HG02678 (cell line): ENCODE results near the gene SEPTIN8.
"Not testable (repeated sequence)": the region's sequence is repeated elsewhere in the genome, so short reads cannot be mapped to it uniquely, and the experiment has no call there.

Experiments used
- ATAC-seq: cut with Tn5 transposase; IDR thresholded peaks from one replicate; pipeline ENCODE4 v1.9.1; 2021; ENCODE audit warnings: mild to moderate bottlenecking, moderate library complexity; ENCODE audit not compliant: unreplicated experiment

SEPTIN8 gene

GRCh38 chr5:132812781-132813598 lies 36.0 kb upstream of the SEPTIN8 start, which contains the start of gene SOWAHA:
Gene SOWAHA, plus strand, starts transcription at chr5:132813302. Its CDS starts 320 bp downstream, at chr5:132813622.
- ATAC-seq = peak; percentile 27

DNA sequence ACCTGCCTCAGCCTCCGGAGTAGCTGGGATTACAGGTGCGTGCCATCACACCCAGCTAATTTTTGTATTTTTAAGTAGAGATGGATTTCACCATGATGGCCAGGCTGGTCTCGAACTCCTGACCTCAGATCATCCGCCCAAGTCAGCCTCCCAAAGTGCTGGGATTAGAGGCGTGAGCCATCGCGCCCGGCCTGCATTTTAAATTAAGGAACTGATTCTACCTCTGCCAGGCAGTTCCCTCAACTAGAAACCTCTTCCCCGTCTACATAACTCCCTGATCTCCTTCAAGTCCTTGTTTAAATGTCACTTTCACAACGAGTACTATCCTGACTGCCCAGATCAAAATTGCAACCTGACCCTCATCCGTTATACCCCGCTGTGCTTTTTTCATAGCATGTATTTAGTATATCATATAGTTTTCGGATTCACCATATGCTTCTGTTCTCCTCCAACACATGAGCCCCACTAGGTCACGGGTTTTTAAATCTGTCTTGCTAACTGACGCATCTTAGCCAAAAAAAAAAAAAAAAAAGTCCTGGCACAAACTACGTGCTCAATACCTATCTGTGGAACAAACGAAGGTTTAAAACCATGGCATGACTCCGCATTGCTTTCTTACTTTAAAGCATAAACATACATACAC lies 35.2 kb upstream of the SEPTIN8 start:
- ATAC-seq = no peak

DNA sequence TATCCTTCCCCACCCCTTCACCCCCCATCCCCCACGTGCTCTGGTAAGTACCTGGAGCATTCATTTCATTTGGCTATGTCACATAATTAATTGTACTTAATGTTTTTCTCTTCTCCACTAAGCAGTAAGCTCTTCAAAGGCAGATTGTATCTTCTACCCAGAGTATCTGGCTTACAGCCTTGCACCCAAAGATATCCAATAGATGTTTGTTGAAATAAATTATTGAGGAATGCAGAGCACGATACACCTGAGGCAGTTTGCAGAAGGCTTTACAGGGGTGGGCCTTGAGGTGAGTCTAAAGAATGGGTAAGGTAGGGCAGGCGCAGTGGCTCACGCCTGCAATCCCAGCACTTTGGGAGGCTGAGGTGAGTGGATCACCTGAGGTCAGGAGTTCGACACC lies 33.6 kb upstream of the SEPTIN8 start:
- no peak for ATAC-seq

- no peak for ATAC-seq
Observed at GRCh38 chr5:132808866-132809265, 31.8 kb upstream of the SEPTIN8 start.

DNA sequence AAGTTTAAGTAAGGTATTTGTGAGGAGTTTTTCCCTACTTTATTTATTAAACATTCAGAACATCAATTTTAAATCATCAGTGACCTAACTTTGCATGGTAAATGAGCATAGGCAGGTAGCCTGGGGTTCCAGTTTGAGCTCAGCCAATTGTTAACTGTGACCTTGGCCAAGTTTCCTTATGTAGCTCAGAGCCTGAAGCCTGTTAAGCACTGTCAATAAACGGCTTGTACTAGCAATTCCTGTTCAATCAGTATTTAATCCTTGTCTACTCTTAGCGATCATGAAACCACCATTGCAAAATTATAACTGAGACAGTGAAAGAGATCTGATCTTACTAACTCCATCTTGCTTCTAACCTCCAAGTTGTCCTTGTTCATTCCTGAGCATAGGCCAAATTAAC lies 31.4 kb upstream of the SEPTIN8 start:
- ATAC-seq = no peak

DNA sequence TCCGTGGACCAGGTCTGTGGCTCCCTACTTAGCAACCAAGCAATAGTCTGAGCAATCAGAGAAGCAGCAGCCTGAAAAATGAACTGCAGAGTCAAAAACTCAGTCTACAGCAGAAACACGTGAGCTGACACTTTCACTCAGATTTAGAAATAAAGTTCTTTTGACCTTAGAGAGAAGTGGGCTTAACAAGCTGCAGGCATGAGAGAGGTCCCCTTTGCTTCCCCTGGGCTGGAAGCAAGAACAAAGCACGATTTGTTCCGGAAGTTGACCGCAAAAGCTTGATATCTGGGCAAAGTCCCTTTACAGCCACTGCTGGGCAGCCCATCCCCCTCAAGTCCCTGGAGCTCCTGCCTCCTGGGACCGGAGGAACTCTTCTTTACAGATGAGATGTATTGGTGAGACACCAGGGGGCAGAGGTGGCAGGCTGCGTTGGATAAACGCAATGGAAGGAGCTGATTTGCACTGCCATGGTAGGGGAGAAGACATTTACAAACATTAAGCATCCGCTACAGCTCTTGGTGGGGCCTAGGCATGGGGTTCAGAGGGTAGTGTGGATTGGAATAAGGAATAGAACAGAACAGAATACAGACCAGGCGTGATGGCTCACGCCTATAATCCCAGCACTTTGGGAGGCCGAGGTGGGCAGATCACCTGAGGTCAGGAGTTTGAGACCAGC lies 30.3 kb upstream of the SEPTIN8 start:
- no peak for ATAC-seq

DNA sequence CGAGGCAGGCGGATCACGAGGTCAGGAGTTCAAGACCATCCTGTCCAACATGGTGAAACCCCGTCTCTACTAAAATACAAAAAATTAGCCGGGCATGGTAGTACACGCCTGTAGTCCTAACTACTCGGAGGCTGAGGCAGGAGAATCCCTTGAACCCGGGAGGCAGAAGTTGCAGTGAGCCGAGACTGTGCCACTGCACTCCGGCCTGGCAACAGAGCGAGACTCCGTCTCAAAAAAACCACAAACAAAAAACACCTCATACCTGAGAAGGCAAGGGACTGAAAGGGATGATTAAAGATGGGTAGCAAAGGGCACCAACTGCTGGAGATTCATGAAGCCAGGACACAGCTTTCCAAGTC lies 29.7 kb upstream of the SEPTIN8 start:
- ATAC-seq = not testable (repeated sequence)

GRCh38 chr5:132805872-132806271 lies 28.8 kb upstream of the SEPTIN8 start:
- ATAC-seq = not testable (repeated sequence)

- ATAC-seq = not testable (repeated sequence)
Observed at GRCh38 chr5:132804219-132804618, 27.2 kb upstream of the SEPTIN8 start.

DNA sequence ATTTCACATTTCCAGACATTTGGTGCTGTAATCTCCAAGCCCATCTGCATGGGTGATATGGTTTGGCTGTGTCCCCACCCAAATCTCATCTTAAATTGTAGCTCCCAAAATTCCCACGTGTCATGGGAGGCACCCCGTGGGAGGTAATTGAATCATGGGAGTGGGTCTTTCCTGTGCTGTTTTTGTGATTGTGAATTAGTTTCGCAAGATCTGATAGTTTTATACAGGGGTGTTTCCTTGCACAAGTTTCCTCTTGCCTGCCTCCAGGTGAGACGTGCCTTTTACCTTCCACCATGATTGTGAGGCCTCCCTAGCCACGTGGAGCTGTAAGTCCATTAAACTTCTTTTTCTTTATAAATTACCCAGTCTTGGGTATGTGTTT lies 25.6 kb upstream of the SEPTIN8 start:
- not testable (repeated sequence) for ATAC-seq

DNA sequence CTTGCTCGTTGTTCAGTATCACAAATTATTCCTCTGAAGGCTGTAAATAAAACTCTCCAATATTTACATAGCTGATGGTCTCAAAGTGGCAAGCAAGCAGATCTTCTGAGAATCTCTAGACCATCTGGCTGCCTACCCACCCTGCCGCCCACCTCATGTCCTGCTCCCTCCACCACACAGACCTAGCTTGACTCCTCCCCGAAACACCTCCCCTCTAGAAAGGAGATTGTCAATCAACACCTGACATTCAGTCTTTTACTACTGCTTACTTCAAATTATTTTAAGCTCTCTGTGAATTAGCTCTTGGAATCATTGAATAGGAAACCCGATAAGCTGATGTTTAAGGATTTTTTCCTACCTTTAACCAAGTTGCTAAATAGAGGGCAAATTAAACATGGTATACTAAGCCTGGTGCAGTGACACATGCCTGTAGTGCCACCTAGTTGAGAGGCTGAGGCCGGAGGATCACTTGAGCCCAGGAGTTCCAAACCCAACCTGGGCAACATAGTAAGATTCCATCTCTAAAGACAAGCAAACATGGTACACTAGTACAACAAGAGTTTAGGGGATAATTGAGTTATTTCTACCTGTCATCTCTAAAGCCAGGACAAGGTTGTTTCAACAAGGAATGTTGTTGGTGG lies 25.1 kb upstream of the SEPTIN8 start:
- ATAC-seq = no peak

DNA sequence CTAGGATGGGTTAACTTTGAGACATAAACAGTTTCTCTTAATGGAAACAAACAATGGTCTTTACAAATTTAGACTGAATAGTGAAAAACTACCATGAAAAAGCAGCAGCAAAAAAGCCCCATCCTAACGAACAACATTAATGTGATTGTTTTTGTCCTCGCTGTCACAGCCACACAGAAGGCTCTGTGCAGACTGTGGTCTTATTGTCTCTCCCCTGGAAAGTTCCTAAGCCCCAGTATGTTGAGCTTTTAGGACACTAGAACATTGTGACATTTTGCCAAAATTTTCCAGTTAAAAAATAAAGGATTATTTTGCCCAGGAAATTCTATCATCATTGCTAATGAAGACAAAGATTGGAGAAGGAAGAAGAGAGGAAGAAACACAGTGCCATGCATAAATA lies 23.5 kb upstream of the SEPTIN8 start:
- no peak for ATAC-seq

GRCh38 chr5:132799392-132799791 lies 22.4 kb upstream of the SEPTIN8 start:
- ATAC-seq = no peak

DNA sequence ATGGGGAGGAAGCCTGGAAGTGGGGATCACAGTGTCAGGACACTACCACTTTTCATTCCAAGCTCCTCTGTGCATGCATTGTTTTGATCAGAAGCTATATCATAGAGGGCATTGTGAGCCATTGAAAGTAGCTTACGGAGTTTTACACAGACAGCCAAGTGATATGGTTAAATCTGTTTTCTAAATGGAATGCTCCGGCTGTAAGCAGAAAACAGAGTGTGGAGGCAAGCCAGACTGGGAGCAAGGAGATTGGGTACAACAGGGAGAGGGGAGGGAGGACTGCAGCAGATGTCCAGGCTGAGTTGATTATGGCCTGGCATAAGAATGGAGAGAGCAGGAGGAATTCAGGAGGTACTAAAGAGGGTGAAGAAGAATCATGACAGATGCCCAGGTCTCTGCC lies 20.6 kb upstream of the SEPTIN8 start:
- ATAC-seq = no peak

GRCh38 chr5:132791026-132791425 lies 14.0 kb upstream of the SEPTIN8 start:
- no peak for ATAC-seq

GRCh38 chr5:132790201-132790865 lies 13.3 kb upstream of the SEPTIN8 start:
- ATAC-seq = no peak

DNA sequence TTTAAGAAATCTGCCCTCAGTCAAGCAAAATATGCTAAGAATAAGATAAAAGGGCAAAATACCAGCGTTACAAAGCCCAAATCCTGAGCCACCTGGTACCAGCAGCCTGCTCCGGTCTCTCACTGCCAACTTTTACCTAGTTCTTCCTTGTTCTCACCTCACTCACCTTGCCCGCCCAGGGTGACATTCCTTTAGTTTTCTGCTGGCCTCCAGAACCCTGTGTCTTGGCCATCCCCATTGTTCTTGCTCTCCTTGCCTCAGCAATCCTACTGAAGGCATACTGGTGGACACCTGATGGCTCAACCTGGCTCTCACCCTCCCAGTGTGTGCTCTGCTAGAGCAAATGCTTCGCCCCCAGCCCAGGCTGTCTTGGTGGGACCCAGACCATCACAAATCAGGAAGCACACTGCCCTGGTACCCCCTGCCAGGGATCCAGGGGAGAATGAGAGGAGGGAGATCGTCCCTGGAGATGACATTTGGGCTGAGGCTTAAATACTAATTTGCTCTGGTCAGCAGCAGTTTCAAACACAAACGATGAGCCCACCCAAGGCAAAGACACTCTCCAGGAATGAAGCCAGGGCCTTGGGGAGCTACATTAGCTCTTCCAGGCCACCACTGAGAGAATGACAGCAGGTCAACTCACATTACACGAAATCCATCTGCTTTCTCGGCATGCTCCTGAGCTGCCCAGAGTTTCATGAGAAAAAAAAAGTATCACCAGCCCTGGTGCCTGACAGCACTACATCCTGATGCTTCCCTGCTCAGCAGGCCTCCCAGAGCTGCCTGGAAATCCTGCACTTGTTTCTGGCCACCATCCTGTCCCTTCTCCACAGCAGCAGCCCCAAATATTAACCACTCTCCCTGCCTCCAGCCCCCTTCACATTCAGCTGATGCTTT lies 12.2 kb upstream of the SEPTIN8 start:
- no peak for ATAC-seq

GRCh38 chr5:132788508-132788907 lies 11.5 kb upstream of the SEPTIN8 start:
- ATAC-seq = no peak

- no peak for ATAC-seq
Observed at GRCh38 chr5:132787076-132787475, 10.0 kb upstream of the SEPTIN8 start.

DNA sequence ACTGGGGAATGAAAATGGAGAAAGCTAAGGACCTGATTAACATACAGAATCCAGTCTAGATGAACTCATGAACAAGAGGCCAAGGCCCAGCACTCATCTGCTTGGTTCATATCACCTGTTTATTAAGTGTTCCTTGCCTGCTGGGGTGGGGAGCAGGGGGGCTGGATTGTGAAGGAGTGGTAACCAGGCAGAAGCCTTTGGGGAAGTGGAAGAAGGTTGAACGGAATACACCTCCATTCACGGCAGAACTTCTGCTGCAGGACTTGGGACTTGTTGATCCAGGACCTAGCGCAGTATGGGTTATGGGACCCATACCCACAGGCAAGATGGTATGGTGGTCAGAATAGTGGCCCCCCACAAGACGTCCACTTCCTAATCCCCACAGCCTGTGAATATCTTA lies 8.8 kb upstream of the SEPTIN8 start:
- ATAC-seq = no peak
